Activated CD8-positive, alpha-beta memory T cell treated with anti-CD3 and anti-CD28 coated beads, Interleukin-2, amount 10 ng/mL, durations not matched to agents 7 days and 5 days (primary cell): ENCODE data around the gene KHNYN. TPM values are rescaled to one million over a fixed set of nuclear protein-coding genes. Genes with fewer than 3 reads are reported as not detected.

Source experiments
- ATAC-seq: fragments of 150-1000 bp; cut with Tn5 transposase; one replicate; pipeline ENCODE4 v1.10.0; 2021; ENCODE audit warnings: moderate library complexity
- CTCF ChIA-PET: fragments of 350-600 bp; sonication (Branson Sonifier 250); formaldehyde crosslinking; loops from one replicate; lab custom pipeline; 2021; ENCODE audit warnings: antibody characterized with exemption; lab: Charles Lee
- DNase-seq: peaks from one replicate; pipeline ENCODE4 v3.0.0-alpha.2; 2020
- H3K27ac Mint-ChIP-seq: one replicate; pipeline ENCODE4 v1.8.0; 2021; ENCODE audit warnings: mild to moderate bottlenecking, mixed read lengths
- H3K27me3 Mint-ChIP-seq: one replicate; pipeline ENCODE4 v1.8.0; 2021; ENCODE audit warnings: mixed read lengths
- H3K36me3 Mint-ChIP-seq: one replicate; pipeline ENCODE4 v1.8.0; 2021; ENCODE audit warnings: mild to moderate bottlenecking, mixed read lengths
- H3K4me1 Mint-ChIP-seq: one replicate; pipeline ENCODE4 v1.8.0; 2021; ENCODE audit warnings: mixed read lengths
- H3K4me3 Mint-ChIP-seq: one replicate; pipeline ENCODE4 v1.8.0; 2021; ENCODE audit warnings: mild to moderate bottlenecking, moderate library complexity, mixed read lengths
- H3K9me3 Mint-ChIP-seq: one replicate; pipeline ENCODE4 v1.8.0; 2022; ENCODE audit warnings: low read depth, mixed read lengths
- total RNA-seq, 2 experiments: library from RNA; stranded (reverse); gene quantifications; one replicate each; pipeline ENCODE4 v1.2.3, GENCODE V29; 2021

KHNYN gene
- total RNA-seq, 2 experiments from 2014 or later: 73.3 to 81.2 TPM

- H3K27ac Mint-ChIP-seq: no peak overlapping the region
- ATAC-seq (no peak), DNase-seq (no peak)
- H3K27me3 Mint-ChIP-seq: peaks cover 39% of the 10 kb centered on the region
- no peaks in the 10 kb centered on the region for H3K9me3 Mint-ChIP-seq
- CTCF ChIA-PET: interaction anchor here (1.1 to 2.6 kb wide), 4 partner anchors 9 to 62 kb away, joined by 3 to 8 read pairs (median 5); no protein-coding TSS in a partner anchor
- H3K4me3 Mint-ChIP-seq: no peak overlapping the region
- peaks cover 9% of the 10 kb centered on the region for H3K4me1 Mint-ChIP-seq
- no peaks in the 10 kb centered on the region for H3K36me3 Mint-ChIP-seq
Measured at GRCh38 chr14:24395609-24396582, 33.9 kb upstream of the KHNYN start.

GRCh38 chr14:24397639-24398292 lies 32.0 kb upstream of the KHNYN start:
- CTCF ChIA-PET: interaction anchor here (1.8 to 2.6 kb wide), 2 partner anchors 34 to 64 kb away, joined by 7 to 8 read pairs; no protein-coding TSS in a partner anchor
- Mint-ChIP-seq H3K27ac (no peak overlapping the region), H3K4me3 (no peak overlapping the region), H3K9me3 (no peaks in the 10 kb centered on the region), H3K36me3 (no peaks in the 10 kb centered on the region), H3K27me3 (peaks cover 38% of the 10 kb centered on the region), H3K4me1 (peaks cover 9% of the 10 kb centered on the region)
- ATAC-seq: no peak
- no peak for DNase-seq

GRCh38 chr14:24398293-24398652 lies 31.5 kb upstream of the KHNYN start:
- Mint-ChIP-seq H3K4me1 (peaks cover 9% of the 10 kb centered on the region), H3K27ac (no peak overlapping the region), H3K4me3 (no peak overlapping the region)

DNA sequence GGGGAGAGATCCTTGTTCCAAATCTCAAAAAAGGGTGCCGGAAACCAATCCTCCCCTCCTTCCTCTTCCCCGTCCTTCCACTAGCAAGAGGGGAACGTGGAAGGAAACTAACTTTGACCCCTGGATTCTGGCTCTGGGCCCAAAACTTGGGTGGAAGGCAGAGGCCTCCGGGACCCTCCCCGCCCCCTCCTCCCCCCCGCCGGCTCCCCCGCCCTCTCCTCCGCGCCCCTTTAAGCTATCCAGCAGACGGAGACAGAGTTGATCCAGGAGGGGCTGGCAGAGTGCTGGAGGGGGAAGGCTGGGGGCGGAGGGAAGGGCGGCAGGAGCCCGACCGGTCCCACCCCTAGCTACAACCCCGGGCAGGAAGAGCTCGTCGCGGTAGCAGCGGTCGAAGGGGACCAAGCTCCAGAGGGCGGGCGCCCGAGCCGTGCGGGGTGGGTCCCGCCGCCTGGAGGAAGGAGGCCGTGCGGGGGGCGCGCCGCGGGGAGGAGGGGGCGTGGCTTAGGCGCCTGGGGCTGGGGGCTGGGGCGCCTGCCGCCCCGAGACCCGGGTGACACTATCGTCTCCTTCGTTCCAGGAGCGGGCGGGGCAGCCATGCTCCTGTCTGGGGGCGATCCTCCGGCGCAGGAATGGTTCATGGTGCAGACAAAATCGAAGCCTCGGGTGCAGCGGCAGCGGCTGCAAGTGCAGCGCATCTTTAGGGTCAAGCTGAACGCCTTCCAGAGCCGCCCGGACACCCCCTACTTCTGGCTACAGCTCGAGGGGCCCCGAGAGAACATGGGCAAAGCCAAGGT lies 30.9 kb upstream of the KHNYN start, which contains the start of gene NYNRIN:
Gene NYNRIN, plus strand, starts transcription at position 351 of the 794 bp plus-strand sequence. Its CDS starts 244 bp downstream, at position 595.
- Mint-ChIP-seq H3K27ac (no peak within 1 kb of the TSS), H3K4me3 (no peak within 1 kb of the TSS), H3K36me3 (no peaks in the 10 kb centered on the region), H3K9me3 (no peaks in the 10 kb centered on the region), H3K4me1 (peaks cover 9% of the 10 kb centered on the region), H3K27me3 (peaks cover 47% of the 10 kb centered on the region)
- CTCF ChIA-PET: interaction anchor here (1.3 kb wide), 1 partner anchor 33 kb away, joined by 8 read pairs; no protein-coding TSS in a partner anchor
- ATAC-seq (peak; percentile 84), DNase-seq (peak; percentile 51)

More at GRCh38 chr14:24398293-24398652, 31.5 kb upstream of the KHNYN start:
- DNase-seq: no peak
- Mint-ChIP-seq H3K9me3 (no peaks in the 10 kb centered on the region), H3K27me3 (peaks cover 43% of the 10 kb centered on the region), H3K36me3 (no peaks in the 10 kb centered on the region)
- no peak for ATAC-seq
- CTCF ChIA-PET: interaction anchor here (1.3 kb wide), 1 partner anchor 33 kb away, joined by 8 read pairs; no protein-coding TSS in a partner anchor

GRCh38 chr14:24399447-24399822 lies 30.3 kb upstream of the KHNYN start:
- no peak for DNase-seq
- H3K27ac Mint-ChIP-seq: no peak overlapping the region
- no peak overlapping the region for H3K4me3 Mint-ChIP-seq
- peaks cover 9% of the 10 kb centered on the region for H3K4me1 Mint-ChIP-seq
- peaks cover 50% of the 10 kb centered on the region for H3K27me3 Mint-ChIP-seq
- CTCF ChIA-PET: interaction anchor here (1.3 kb wide), 1 partner anchor 32 kb away, joined by 8 read pairs; no protein-coding TSS in a partner anchor
- ATAC-seq: no peak
- H3K9me3 Mint-ChIP-seq: no peaks in the 10 kb centered on the region
- H3K36me3 Mint-ChIP-seq: no peaks in the 10 kb centered on the region

DNA sequence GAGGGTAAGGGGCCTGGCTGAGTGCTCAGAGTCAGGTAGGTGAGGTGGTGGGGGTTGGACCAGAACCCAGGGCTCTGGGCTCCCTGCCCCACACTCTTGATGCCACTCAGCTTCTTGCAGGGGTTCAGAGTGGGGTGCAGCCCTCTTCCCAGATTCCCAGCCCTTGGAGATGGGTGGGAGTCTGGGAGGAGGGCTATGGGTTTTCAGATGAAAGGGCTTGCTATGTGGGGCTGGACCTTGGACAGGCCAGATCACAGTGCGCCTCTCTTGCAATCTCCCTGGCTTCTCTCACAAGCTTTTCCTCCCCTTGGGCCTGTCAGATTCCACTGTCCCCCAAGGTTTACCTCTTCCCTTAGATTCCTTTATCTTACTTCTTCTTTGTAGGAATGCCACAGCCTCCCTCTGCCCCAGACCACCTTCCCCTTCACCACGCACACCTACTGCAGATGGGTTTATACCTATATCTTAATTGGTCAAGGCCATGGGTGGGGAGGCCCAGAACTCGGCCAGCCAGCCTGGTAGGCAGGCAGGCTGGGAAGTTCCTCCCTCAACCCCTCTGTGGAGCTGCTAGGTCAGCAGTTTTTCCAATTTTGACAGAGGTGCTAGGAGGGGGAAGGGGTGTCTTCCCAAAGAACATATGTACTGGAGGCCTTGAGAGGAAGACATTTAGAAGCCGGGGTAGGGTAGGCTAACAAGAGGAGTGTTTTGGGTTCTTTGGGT lies 29.6 kb upstream of the KHNYN start:
- no peak overlapping the region for H3K27ac Mint-ChIP-seq
- H3K9me3 Mint-ChIP-seq: no peaks in the 10 kb centered on the region
- no peaks in the 10 kb centered on the region for H3K36me3 Mint-ChIP-seq
- peaks cover 9% of the 10 kb centered on the region for H3K4me1 Mint-ChIP-seq
- CTCF ChIA-PET: interaction anchor here (0.8 to 1.5 kb wide), 6 partner anchors 19 to 68 kb away, joined by 3 read pairs; partner anchors contain the start of genes CBLN3 and KHNYN
- peaks cover 54% of the 10 kb centered on the region for H3K27me3 Mint-ChIP-seq
- no peak for DNase-seq
- no peak for ATAC-seq
- no peak overlapping the region for H3K4me3 Mint-ChIP-seq

DNA sequence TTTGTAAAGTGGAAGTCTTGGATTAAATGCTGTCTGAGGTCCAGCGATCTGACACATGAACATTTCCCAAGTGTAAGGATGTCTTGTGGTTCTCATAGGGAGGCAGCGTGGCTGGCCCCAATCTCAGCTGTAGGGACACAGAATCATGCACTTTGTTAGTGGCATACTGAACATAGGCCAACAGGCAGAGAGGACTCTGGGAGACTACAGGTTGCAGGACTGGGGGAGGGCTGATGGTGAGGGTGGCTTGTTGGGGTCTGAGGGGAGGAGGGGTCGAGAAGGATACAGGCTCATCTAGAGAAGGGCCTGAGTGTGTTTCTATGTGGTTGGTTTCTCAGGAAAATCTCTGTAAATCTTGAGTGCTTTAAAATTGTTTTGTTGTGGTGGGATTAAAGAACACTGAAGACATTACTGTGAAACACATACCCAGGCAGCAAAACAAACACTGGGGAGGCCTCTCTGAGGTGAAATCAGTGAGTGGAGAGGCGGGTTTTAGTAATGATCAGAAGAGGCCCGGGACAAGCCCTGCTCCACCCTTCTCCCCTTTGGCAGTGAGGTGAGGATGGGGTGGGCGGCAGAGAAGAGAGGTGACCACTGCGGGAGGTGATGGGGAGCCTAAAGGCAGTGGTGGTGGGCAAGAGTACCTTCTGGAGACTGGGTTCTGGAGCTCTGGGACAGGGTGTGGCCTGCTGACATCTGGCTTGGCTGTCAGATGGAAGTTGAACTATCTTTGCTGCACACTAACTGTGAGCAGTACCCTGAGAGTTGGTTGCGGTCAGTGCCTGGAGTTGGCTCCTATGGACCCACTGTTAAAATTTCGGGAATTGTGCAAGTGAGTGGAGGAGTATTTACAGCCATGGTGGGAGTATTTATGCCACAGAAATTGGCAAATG lies 27.7 kb upstream of the KHNYN start:
- CTCF ChIA-PET: interaction anchor here (0.6 to 2.6 kb wide), 4 partner anchors 34 to 159 kb away, joined by 3 to 9 read pairs (median 3); no protein-coding TSS in a partner anchor
- peaks cover 49% of the 10 kb centered on the region for H3K27me3 Mint-ChIP-seq

GRCh38 chr14:24403294-24403998 lies 26.3 kb upstream of the KHNYN start:
- Mint-ChIP-seq H3K27ac (no peak overlapping the region), H3K4me3 (no peak overlapping the region), H3K4me1 (peaks cover 3% of the 10 kb centered on the region), H3K27me3 (peaks cover 44% of the 10 kb centered on the region), H3K9me3 (no peaks in the 10 kb centered on the region), H3K36me3 (no peaks in the 10 kb centered on the region)
- no peak for DNase-seq
- CTCF ChIA-PET: interaction anchor here (1.4 to 2.6 kb wide), 2 partner anchors 28 to 70 kb away, joined by 4 to 9 read pairs; no protein-coding TSS in a partner anchor
- no peak for ATAC-seq

More for the DNA sequence above, 27.7 kb upstream of the KHNYN start:
- Mint-ChIP-seq H3K4me1 (peaks cover 3% of the 10 kb centered on the region), H3K9me3 (no peaks in the 10 kb centered on the region), H3K36me3 (no peaks in the 10 kb centered on the region), H3K27ac (no peak overlapping the region), H3K4me3 (no peak overlapping the region)
- ATAC-seq (no peak), DNase-seq (no peak)

DNA sequence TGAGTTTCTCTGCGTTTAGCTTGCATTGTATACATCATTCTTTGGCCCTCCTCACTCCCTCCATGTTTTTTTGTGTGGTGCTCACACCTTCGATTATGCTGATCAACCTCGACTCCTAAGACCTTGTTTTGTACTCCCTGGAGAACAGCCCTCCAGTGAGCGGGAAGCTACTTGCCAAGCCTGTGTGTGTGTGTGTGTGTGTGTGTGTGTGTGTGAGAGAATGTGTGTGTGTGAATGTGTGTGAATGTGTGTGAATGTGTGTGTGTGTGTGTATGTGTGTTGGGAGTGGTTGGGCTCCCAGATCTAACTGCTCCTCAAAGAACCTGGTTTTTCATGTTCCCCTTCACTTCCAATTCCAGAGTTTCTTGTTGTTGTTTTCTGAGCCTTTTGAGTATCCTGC lies 24.9 kb upstream of the KHNYN start:
- Mint-ChIP-seq H3K4me3 (no peak overlapping the region), H3K36me3 (no peaks in the 10 kb centered on the region), H3K4me1 (no peaks in the 10 kb centered on the region), H3K9me3 (no peaks in the 10 kb centered on the region), H3K27me3 (peaks cover 38% of the 10 kb centered on the region), H3K27ac (no peak overlapping the region)
- no peak for ATAC-seq
- CTCF ChIA-PET: interaction anchor here (0.6 to 2.6 kb wide), 2 partner anchors 71 to 468 kb away, joined by 3 to 9 read pairs; no protein-coding TSS in a partner anchor
- DNase-seq: no peak

GRCh38 chr14:24406416-24406815 lies 23.3 kb upstream of the KHNYN start:
- Mint-ChIP-seq H3K36me3 (no peaks in the 10 kb centered on the region), H3K27ac (no peak overlapping the region)

More at GRCh38 chr14:24406416-24406815, 23.3 kb upstream of the KHNYN start:
- Mint-ChIP-seq H3K4me3 (no peak overlapping the region), H3K4me1 (no peaks in the 10 kb centered on the region), H3K9me3 (no peaks in the 10 kb centered on the region), H3K27me3 (peaks cover 33% of the 10 kb centered on the region)
- DNase-seq: no peak
- CTCF ChIA-PET: interaction anchor here (1.1 to 1.6 kb wide), 3 partner anchors 25 to 98 kb away, joined by 4 to 6 read pairs (median 4); partner anchors contain the start of gene CIDEB
- ATAC-seq: no peak
